HG03103 (cell line): ENCODE measurements around the gene ZNF473.
"Not testable (repeated sequence)": the region's sequence is repeated elsewhere in the genome, so short reads cannot be mapped to it uniquely, and the experiment has no call there.

Experiments used
- ATAC-seq: cut with Tn5 transposase; IDR thresholded peaks from one replicate; pipeline ENCODE4 v1.9.1; 2021; ENCODE audit warnings: low read depth; ENCODE audit not compliant: unreplicated experiment

ZNF473 gene

DNA sequence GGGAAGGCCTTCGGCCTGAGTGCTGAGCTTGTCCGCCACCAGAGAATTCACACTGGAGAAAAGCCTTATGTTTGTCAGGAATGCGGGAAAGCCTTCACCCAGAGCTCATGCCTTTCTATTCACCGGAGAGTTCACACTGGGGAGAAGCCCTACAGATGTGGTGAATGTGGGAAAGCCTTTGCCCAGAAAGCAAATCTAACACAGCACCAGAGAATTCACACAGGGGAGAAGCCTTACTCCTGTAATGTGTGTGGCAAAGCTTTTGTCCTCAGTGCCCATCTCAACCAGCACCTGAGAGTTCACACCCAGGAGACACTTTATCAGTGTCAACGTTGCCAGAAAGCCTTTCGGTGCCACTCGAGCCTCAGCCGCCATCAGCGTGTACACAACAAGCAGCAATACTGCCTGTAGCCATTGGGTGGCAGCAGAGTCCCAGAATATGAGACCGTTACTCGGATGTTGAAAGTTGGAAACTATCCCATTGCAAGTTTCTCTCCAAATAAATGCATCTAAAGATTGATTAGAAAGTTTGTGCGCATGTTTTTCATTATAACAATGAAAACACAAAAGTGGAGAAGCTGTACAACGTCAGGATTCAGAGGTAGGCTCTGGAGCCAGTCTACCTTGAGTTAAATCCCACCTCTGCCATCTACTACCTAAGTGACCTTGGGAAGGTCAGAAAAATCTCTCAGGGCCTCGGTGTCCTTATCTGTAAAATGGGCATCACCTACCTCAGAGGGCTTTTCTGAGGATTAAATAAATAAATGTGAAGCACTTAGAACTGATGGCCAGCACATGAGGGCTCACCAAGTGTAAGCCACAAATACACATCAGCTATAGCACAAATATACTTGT is 21.1 kb downstream of the ZNF473 start:
- no peak for ATAC-seq

DNA sequence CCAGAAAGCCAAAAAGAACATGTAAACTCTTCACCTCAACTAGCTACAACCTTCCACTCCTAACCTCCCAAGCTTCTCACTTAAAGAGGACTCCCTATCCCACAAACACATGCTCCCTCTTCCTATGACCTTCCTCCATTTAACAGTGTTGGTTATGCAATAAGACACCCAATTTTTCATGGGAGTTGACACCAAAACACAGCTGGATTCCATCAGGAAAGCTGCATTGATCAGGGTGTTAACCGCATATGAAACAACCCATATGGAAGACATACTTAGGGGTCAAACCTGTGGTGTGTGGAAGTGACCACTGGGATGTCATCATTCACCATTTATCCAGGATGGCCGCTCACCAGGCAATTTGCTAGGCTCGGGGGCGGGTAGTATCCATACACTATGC is 21.9 kb downstream of the ZNF473 start:
- no peak for ATAC-seq

DNA sequence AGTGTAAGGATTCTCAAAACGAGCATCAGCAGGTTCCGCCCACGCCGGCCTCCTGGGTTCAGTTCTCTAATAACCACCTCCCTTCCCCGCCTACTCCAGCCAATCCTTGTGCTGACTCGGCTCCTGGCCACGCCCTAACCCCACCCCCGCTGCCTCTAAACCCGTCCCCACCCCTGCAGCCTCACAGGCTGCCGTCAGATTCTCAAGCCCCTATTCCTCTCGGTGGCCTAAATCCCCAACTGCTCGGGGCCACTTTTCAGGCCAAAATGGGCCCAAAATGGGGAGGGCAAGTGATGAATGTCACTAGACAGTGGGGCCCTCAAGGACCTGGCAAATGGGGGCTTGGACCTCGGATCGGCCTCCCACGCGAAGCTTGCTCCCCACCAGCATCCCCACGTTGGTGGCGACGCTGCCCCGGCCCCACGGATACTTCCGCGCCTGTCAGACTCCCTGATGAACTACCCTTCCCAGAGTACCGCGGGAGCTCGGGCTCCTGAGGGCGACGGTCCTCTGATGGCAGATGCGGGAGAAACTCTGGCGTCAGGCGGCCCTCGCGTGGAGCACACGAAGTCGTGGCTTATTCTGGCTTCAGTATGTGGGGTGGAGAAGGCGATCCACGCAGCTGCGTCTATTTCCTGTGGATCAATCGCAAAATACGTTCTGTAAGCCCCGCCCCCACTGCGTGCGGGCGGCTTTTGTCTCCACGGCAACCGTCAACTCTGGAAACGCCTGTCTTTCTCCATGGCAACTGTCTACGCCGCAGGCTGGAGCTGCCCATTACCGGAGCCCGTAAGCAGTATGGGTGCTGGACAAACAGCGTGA is 24.8 kb downstream of the ZNF473 start:
- ATAC-seq: no peak

- not testable (repeated sequence) for ATAC-seq
Measured at GRCh38 chr19:50051228-50051895, 25.6 kb downstream of the ZNF473 start.

GRCh38 chr19:50051964-50052363 is 26.2 kb downstream of the ZNF473 start:
- no peak for ATAC-seq

DNA sequence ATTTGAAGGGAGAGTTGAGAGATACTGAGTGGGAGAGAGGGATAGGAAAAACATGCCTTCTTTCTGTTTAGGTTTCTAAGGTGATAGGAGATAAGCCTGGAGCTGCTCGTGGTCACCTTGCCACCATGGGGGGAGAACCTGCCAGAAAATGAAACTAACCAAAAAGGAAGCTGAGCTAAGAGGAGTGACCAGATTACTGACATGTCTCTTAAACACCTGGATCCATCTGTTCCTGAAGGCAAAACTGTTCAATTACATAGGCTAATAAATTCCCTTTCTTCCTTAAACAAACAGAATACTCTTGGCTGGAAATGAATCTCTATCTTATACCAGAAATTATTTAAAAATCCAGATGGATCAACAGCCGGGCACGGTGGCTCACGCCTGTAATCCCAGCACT is 27.3 kb downstream of the ZNF473 start:
- ATAC-seq: no peak

DNA sequence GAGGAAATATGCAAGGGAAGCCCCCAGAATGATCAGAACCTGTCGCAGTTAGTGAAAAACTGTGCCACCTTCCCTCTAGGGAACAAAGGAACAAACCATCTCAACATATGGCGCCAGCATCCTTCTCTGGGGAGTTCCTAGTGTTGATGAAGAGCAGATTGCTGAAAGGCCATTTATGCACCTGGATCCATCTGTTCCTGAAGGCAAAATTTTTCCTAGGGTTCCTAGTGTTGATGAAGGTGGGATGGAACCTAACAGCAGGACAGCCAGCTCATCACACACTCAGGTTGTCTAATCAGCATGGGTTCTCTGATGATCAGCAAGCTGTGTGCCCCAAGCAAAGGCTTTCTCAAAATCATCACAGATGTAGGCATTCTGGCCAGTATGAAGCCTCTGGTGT is 32.6 kb downstream of the ZNF473 start:
- ATAC-seq: no peak

DNA sequence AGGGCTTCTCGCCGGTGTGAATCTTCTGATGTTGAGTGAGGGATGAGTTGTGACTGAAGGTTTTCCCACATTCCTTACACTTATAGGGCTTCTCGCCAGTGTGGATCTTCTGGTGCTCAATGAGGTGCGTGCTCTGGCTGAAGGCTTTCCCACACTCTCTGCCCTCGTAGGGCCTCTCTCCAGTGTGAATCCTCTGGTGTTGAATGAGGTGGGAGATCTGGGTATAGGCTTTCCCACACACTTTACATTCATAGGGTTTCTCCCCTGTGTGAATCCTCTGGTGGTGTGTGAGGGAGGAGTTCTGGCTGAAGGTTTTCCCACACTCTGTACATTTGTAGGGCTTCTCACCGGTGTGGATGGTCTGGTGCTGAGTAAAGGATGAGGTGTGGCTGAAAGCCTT is 33.2 kb downstream of the ZNF473 start:
- ATAC-seq: no peak

DNA sequence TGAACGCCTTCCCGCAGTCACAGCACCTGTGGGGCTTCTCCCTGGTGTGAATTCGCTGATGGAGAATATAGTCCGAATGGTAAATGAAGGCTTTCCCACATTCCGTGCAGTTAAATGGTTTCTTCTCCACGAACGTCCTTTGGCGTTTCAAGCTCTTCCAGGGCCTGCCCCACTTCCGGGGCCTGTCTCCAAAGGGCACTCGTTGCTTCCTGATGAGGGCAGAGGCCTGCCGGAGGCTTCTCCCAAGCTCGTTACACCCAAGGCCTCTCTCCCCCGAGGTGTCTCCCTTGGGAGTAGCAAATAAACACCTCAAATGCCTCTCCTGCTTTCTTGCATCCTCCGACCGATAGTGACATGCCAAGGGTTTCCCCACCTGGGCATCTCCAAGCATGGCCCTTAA is 34.3 kb downstream of the ZNF473 start:
- ATAC-seq: no peak

- no peak for ATAC-seq
Measured at GRCh38 chr19:50061650-50062049, 35.8 kb downstream of the ZNF473 start.

- no peak for ATAC-seq
Measured at GRCh38 chr19:50065938-50066337, 40.1 kb downstream of the ZNF473 start.

- no peak for ATAC-seq
Measured at GRCh38 chr19:50067575-50067974, 41.8 kb downstream of the ZNF473 start.

GRCh38 chr19:50068382-50068781 is 42.6 kb downstream of the ZNF473 start:
- not testable (repeated sequence) for ATAC-seq

GRCh38 chr19:50075076-50075475 is 49.3 kb downstream of the ZNF473 start:
- ATAC-seq: not testable (repeated sequence)

- ATAC-seq: not testable (repeated sequence)
Measured at GRCh38 chr19:50075644-50076372, 50.0 kb downstream of the ZNF473 start.

DNA sequence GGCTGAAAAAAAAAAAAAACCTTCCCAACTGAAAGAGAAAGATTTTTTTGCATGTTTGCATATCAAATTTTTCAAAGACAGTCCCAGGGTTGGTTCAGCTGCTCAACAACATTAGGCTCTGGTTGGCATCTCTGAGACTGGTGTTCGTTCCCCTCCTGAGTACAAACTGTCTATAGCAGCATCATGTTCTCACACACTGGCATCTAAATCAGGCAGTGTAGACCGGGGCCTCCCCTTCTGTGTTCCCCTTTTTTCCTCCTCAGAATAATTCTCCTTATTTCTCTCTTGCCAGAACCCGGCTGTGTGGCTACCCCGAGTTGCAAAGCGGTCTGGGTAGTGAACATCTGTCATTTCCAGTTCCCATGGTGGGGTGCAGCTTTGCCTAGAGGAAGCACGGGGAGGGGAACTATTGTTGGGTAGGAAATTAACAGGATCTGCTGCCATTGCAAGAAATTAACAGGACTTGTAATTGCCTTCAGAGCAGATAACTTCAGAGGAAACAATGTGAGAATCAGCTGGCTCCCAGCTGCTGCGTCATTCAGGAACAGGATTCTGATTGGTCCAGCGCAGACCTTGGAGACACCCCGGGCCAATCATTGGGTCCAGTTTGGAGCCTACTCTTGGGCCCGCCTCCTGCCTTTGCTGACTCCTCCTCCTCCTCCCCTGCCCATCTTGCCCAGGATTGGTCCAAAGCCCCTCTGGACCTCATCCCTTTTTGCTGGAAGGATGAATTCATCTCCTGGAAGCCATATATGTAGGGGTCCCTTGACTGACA is 51.0 kb downstream of the ZNF473 start:
- not testable (repeated sequence) for ATAC-seq

GRCh38 chr19:50079014-50079413 is 53.2 kb downstream of the ZNF473 start:
- not testable (repeated sequence) for ATAC-seq

DNA sequence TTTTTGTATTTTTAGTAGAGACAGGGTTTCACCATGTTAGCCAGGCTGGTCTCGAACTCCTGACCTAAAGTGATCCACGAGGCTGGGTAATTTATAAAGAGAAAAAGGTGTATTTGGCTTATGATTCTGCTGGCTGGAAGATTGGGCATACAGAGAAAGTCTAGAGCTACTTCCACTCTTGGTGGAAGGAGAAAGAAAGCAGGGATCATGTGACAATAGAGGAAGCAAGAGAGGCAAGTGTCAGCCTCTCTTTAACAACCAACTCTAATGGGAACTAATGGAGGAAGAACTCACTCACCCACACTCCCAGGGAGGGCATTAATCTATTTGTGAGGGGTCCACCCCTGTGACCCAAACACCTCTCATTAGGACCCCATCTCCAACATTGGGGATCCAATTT is 58.6 kb downstream of the ZNF473 start:
- not testable (repeated sequence) for ATAC-seq

DNA sequence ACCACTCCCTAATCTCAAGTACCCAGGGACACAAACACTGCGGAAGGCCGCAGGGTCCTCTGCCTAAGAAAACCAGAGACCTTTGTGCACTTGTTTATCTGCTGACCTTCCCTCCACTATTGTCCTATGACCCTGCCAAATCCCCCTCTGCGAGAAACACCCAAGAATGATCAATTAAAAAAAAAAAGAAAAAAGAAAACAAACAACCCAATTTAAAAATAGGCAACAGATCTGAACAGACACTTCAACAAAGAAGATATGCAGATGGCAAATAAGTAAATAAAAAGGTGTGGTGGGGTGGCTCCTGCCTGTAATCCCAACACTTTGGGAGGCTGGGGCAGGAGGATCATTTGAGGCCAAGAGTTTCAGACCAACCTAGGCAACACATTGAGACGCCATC is 61.3 kb downstream of the ZNF473 start:
- not testable (repeated sequence) for ATAC-seq

GRCh38 chr19:50090706-50091105 is 64.9 kb downstream of the ZNF473 start:
- ATAC-seq: not testable (repeated sequence)
